Muscle of leg (tissue), 11 donors: Measurements from ENCODE around the gene INPP5A. TPM values are rescaled to one million over a fixed set of nuclear protein-coding genes. Genes with fewer than 3 reads are reported as not detected.

Experiments
- DNase-seq: peaks from one replicate; pipeline ENCODE4 v3.0.0; 2013
- H3K27ac ChIP-seq: one replicate; pipeline ENCODE4 v1.5.1; 2013; ENCODE audit warnings: mild to moderate bottlenecking, low read length, control low read depth
- H3K27me3 ChIP-seq: one replicate; pipeline ENCODE4 v1.6.1; 2013; ENCODE audit warnings: low read length; ENCODE audit not compliant: control insufficient read depth, insufficient read depth
- H3K36me3 ChIP-seq: one replicate; pipeline ENCODE4 v1.6.1; 2013; ENCODE audit warnings: low read length; ENCODE audit not compliant: control insufficient read depth, insufficient read depth
- H3K4me1 ChIP-seq: one replicate; pipeline ENCODE4 v1.6.1; 2013; ENCODE audit warnings: low read length; ENCODE audit not compliant: control insufficient read depth, insufficient read depth
- H3K4me3 ChIP-seq: one replicate; pipeline ENCODE4 v1.5.1; 2013; ENCODE audit warnings: low read length, control low read depth
- H3K9me3 ChIP-seq: replicated peaks from 2 replicates; pipeline ENCODE4 v1.6.1; 2013; ENCODE audit warnings: low read depth, low read length; ENCODE audit not compliant: control insufficient read depth
- WGBS: methylation state at CpG from one replicate; pipeline ENCODE4 v1.1.5; 2013; ENCODE audit warnings: missing lambda C conversion rate; ENCODE audit not compliant: insufficient coverage; 5-methylcytosine and 5-hydroxymethylcytosine counted together
- polyA plus RNA-seq, 8 donors: library from polyadenylated mRNA; unstranded; fragments of 120-200 nt; gene quantifications; one replicate each; pipeline versions ENCODE4 v1.2.1 to v1.2.3, GENCODE V29; 2013; ENCODE audit warnings: inconsistent platforms in 1 of 8, low replicate concordance in 1 of 8; ENCODE audit not compliant: insufficient read length in 8 of 8, insufficient read depth in 1 of 8
- total RNA-seq: library from RNA; stranded (reverse); fragments of 120-200 nt; gene quantifications from one replicate; pipeline ENCODE4 v1.2.4, GENCODE V29; 2013

INPP5A gene
- total and polyA plus RNA-seq, 9 donors: 34.1 to 56.2 (median 44.7) TPM

DNA sequence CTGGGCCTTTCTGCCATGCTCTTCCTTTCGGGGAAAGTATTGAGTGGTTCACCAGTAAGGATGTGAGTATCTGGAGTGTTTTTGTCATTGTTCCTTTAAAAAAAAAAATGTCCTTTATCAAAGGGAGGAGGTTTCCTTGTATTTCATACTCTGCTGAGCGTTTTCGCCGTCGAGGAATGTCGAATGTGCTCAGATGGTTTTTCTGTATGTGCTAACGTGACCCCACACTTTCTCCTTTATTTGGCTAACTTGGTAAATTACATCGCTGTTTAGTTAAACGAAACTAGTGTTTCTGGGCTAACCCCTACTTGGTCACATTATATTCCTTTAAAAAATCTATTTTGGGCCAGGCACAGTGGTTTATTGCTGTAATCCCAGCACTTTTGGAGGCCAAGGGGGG, 45.9 kb downstream of the INPP5A start:
- no CpG with 5 or more reads among the region's 9 CpGs for WGBS
- no peak for DNase-seq

DNA sequence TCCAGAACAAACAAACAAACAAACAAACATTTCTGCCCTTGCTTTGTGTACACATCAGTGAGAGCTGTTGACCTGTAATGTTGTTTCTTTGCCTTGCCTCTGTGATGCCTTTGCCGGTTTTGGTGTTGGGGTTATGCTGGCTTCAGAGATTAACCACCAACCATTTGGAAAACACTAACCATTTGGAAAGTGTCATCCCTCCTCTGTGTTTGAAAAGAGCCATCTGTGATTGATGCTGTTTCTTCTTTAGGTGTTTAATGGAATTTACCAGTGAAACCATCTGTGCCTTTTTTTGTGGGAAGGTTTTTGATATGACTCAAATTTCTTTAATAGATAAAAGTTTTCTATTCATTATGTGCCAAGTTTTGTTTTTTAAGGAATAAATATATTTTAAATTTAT, 46.5 kb downstream of the INPP5A start:
- H3K4me1 ChIP-seq: peaks cover 32% of the 10 kb centered on the region
- no peak overlapping the region for H3K27ac ChIP-seq
- no peak overlapping the region for H3K4me3 ChIP-seq
- DNase-seq: no peak
- H3K27me3 ChIP-seq: no peaks in the 10 kb centered on the region
- no peaks in the 10 kb centered on the region for H3K9me3 ChIP-seq
- no peaks in the 10 kb centered on the region for H3K36me3 ChIP-seq
- no CpG with 5 or more reads among the region's 1 CpG for WGBS

More for the DNA sequence above, 45.9 kb downstream of the INPP5A start:
- H3K4me1 ChIP-seq: peaks cover 29% of the 10 kb centered on the region
- no peak overlapping the region for H3K27ac ChIP-seq
- H3K27me3 ChIP-seq: no peaks in the 10 kb centered on the region
- H3K4me3 ChIP-seq: no peak overlapping the region
- no peaks in the 10 kb centered on the region for H3K36me3 ChIP-seq
- no peaks in the 10 kb centered on the region for H3K9me3 ChIP-seq

DNA sequence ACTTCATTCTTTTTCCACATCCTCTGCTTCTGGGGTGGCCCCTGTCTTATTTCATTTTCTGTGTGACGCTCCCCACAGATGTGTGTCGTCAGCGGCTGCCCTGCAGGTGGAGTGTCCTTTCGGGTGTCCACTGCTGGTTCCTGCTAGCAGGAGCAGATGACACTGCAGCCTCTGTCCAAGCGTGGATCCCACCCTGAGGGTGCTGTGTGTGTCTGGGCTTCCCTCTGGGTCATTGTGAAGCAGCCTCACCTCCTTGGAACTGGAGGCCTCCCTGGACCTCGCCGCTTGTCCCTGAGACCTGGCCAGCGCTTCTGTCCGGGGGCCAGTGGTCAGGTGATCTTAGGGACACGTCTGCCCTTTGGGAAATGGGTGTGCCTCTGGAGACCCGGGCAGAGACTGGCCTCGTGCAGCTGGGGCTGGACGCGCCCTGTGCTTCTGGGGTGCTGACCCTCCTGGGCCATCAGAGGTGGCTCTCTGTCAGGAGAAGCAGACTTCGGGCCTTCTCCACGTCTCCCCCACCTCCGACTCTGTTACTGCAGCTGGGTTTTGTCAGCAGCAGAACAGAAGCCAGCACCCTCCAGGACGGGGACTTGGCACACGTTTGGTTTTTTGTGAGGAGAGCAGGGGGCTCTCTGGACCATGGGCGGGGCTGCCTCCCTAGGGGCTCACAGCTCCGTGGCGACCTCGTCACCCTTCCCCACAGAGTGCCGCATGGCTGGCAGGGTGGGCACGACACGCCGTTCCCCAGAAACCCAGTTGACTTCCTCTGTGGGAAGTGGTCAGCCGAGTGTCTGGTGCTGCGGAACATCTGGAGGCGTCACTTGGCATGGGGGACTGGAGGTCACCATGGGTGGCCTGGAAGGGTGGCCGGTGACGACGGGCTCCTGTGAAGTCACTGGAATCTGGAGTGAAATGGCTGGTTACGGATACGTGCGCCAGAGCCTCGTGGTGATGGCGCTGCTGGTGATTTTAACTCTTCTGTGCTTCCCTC, 48.4 kb downstream of the INPP5A start:
- no peaks in the 10 kb centered on the region for H3K9me3 ChIP-seq
- H3K27me3 ChIP-seq: no peaks in the 10 kb centered on the region
- peaks cover 42% of the 10 kb centered on the region for H3K4me1 ChIP-seq
- no peak overlapping the region for H3K27ac ChIP-seq
- peak; percentile 42 for DNase-seq
- 65% methylated on average over 34 of the region's 38 CpGs for WGBS
- H3K4me3 ChIP-seq: no peak overlapping the region
- no peaks in the 10 kb centered on the region for H3K36me3 ChIP-seq

DNA sequence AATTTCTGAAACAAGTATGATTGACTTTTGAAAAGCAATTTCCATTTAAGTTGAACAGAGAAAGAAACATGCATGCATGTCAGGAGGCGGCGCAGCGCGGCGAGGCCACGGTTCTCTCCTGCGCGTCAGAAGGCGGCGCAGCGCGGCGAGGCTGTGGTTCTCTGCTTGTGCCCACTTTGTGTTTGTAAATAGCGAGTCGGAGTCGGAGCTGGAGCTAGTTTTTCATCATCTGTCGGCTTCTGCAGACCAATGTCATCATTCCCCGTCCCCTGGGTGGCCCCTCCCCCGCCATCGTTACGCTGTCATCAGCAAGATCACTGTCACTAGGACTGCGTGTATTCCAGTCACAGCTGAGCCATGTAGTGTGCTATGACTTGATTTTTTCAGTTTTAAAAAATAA, 49.2 kb downstream of the INPP5A start:
- no peak overlapping the region for H3K27ac ChIP-seq
- 94% methylated on average over 17 of the region's 22 CpGs for WGBS
- no peak for DNase-seq
- no peak overlapping the region for H3K4me3 ChIP-seq
- H3K27me3 ChIP-seq: no peaks in the 10 kb centered on the region
- peaks cover 42% of the 10 kb centered on the region for H3K4me1 ChIP-seq
- no peaks in the 10 kb centered on the region for H3K36me3 ChIP-seq
- H3K9me3 ChIP-seq: no peaks in the 10 kb centered on the region

DNA sequence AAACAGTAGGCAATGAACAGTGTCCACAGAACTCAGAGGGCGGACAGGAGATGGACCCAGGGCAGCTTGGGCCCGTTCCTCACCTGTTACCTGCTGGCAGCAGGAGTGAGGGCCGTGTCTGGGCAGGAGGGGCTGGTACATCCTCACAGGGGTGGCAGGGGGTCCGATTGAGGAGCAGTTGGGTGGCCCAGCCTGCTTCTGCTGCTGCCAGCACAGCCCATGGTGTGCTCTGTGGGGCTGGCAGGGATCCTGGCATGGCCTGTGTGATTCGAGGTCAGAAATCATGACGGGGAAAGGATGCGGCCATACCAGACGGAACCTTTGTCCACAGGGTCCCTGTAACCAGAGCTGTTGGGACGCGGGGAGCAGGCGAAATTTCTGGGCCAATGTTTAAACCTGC, 49.6 kb downstream of the INPP5A start:
- Histone ChIP-seq H3K4me1 (peaks cover 42% of the 10 kb centered on the region), H3K9me3 (no peaks in the 10 kb centered on the region), H3K27ac (peak overlapping the region; percentile 33), H3K4me3 (no peak overlapping the region), H3K36me3 (no peaks in the 10 kb centered on the region), H3K27me3 (no peaks in the 10 kb centered on the region)
- no peak for DNase-seq
- WGBS: 86% methylated on average over 10 of the region's 11 CpGs

DNA sequence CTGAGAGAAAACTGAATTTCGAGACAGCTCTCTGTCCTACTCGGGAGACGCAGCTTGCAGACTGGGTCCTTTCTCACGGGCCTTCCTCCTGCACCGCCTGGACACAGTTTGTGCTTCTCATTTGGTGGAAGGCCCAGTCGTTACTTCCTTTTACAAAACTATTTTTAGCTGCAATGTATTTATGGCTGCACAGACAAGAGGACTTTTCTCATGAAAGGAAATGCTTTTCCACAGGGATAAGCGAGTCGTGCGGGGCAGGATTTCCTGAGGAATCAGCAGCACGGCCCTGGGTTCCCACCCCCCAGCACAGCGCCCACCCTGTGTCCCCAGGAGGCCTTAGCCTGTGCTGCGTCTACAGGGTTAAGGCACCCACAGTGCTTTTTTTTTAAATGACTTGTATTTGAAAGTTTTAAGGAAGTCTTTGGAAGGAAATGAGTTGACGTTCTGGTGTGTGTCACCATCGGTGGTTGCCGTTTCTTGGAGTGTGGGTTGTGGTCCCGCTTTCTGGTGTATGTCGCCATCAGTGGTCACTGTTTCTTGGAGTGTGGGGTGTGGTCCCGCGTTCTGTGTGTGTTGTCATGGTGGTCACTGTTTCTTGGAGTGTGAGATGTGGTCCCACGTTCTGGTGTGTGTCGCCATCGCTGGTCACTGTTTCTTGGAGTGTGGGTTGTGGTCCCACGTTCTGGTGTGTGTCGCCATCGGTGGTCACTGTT, 50.9 kb downstream of the INPP5A start:
- peak; percentile 92 for DNase-seq
- peak overlapping the region; percentile 83 for H3K27ac ChIP-seq
- no peak overlapping the region for H3K4me3 ChIP-seq
- H3K4me1 ChIP-seq: peaks cover 45% of the 10 kb centered on the region
- no peaks in the 10 kb centered on the region for H3K36me3 ChIP-seq
- H3K27me3 ChIP-seq: no peaks in the 10 kb centered on the region
- H3K9me3 ChIP-seq: no peaks in the 10 kb centered on the region
- WGBS: 23% methylated on average over 14 of the region's 25 CpGs

DNA sequence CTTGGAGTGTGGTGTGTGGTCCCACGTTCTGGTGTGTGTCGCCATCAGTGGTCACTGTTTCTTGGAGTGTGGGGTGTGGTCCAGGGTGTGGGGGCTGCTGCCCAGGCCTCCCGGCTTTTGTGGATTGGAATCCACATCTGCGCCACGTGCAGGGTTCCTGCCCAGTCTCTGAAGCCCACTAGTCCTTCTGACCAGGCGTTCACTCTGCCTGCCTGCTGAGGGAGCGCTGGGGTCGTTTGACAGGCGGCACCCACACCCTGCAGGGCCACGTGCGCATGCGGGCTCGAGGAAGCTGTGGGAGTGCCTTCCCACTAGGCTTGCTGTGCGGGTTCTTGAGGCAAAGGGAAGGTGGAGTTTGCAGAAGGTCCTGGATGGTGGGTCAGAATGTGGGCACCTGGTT, 51.4 kb downstream of the INPP5A start:
- no peak for DNase-seq
- no peaks in the 10 kb centered on the region for H3K36me3 ChIP-seq
- H3K27ac ChIP-seq: peak overlapping the region; percentile 83
- no peak overlapping the region for H3K4me3 ChIP-seq
- H3K4me1 ChIP-seq: peaks cover 45% of the 10 kb centered on the region
- H3K9me3 ChIP-seq: no peaks in the 10 kb centered on the region
- no peaks in the 10 kb centered on the region for H3K27me3 ChIP-seq
- 88% methylated on average over 8 of the region's 14 CpGs for WGBS

DNA sequence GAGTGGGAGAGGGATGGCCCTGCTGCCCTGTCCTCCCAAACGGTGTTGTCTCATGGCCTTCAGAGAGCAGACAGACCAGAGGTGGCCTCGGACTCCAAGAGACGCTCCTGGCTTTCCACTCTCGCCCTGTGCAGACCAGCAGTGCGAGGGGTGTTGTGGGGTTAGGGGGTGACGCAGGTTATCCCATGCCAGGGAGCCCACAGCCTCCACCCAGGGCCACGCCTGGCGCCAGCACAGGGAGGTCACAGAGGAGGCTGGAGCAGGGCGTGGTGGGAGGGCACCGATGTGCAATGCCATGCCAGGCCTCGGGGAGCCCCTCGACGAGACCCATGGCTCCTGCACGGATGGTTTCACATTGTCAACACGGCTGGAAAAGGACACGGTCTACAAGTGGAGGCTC, 52.1 kb downstream of the INPP5A start:
- no peak for DNase-seq
- no peaks in the 10 kb centered on the region for H3K36me3 ChIP-seq
- no peaks in the 10 kb centered on the region for H3K27me3 ChIP-seq
- 96% methylated on average over 13 of the region's 16 CpGs for WGBS
- H3K27ac ChIP-seq: no peak overlapping the region
- no peaks in the 10 kb centered on the region for H3K9me3 ChIP-seq
- no peak overlapping the region for H3K4me3 ChIP-seq
- H3K4me1 ChIP-seq: peaks cover 47% of the 10 kb centered on the region

DNA sequence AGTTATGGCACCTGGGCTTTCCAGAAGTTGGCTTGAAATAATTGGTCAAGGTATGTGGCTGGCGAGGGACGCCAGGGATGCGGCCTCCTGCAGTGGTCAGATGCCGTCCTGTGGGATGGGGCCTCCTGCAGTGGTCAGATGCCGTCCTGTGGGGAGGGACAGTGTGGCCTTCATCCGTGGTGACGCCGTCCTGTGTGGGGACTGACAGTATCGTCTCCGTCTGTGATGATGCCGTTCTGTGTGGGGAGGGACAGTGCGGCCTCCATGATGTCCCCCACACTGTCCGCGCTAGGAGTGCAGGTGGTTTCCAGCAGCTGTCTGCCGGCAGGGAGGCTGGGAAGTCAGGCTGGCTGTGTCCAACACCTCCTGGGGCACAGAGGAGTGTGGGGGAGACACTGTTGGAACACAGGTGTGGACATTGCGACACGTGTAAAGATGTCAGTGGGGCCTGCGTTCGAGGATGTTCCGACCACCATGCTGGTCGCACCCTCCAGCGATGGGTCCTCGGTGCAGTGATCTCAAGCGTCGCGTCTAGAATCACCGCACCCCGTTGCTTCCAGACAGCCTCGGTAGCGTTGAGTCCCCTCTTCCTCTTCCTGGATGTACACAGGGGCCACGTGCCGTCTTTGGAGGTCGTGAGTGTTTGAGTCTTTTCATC, 52.6 kb downstream of the INPP5A start:
- H3K4me1 ChIP-seq: peaks cover 48% of the 10 kb centered on the region
- H3K9me3 ChIP-seq: no peaks in the 10 kb centered on the region
- 91% methylated on average over 31 of the region's 33 CpGs for WGBS
- H3K27ac ChIP-seq: no peak overlapping the region
- H3K36me3 ChIP-seq: no peaks in the 10 kb centered on the region
- no peak for DNase-seq
- H3K4me3 ChIP-seq: no peak overlapping the region
- no peaks in the 10 kb centered on the region for H3K27me3 ChIP-seq

DNA sequence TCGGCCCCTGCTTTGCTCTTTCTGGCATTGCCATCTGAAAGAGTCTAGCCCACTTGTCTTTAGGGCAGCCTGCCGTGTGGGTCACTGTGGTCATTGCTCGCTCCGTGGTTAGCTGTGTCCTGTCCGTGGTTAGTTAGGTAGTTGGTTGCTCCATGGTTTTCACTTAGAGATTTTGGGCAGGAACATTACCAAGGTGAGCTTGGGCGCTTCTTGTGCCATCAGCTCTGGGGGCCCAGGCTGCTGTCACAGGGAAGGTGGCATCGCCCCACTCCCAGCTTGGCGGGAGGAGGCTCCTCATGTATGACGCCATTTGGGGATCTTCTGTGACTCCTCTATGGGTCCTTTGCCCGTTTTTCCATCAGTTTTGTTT, 53.1 kb downstream of the INPP5A start:
- WGBS: 94% methylated on average over 6 of the region's 10 CpGs
- no peak overlapping the region for H3K4me3 ChIP-seq
- no peak for DNase-seq
- H3K27ac ChIP-seq: no peak overlapping the region
- H3K27me3 ChIP-seq: no peaks in the 10 kb centered on the region
- H3K9me3 ChIP-seq: no peaks in the 10 kb centered on the region
- no peaks in the 10 kb centered on the region for H3K36me3 ChIP-seq
- H3K4me1 ChIP-seq: peaks cover 46% of the 10 kb centered on the region
